ENCODE data around the gene ZNF398.
"Not testable (repeated sequence)": the region's sequence is repeated elsewhere in the genome, so short reads cannot be mapped to it uniquely, and the experiment has no call there.

The ZNF398 gene, protein sequence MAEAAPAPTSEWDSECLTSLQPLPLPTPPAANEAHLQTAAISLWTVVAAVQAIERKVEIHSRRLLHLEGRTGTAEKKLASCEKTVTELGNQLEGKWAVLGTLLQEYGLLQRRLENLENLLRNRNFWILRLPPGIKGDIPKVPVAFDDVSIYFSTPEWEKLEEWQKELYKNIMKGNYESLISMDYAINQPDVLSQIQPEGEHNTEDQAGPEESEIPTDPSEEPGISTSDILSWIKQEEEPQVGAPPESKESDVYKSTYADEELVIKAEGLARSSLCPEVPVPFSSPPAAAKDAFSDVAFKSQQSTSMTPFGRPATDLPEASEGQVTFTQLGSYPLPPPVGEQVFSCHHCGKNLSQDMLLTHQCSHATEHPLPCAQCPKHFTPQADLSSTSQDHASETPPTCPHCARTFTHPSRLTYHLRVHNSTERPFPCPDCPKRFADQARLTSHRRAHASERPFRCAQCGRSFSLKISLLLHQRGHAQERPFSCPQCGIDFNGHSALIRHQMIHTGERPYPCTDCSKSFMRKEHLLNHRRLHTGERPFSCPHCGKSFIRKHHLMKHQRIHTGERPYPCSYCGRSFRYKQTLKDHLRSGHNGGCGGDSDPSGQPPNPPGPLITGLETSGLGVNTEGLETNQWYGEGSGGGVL

GRCh38 chr7:149147072-149147751, at the start of gene ZNF398:
TSS of gene ZNF398 (plus strand) at chr7:149147453. CDS start at chr7:149147743, 290 bp downstream.
- peak; percentile 73 for DNase-seq

DNA sequence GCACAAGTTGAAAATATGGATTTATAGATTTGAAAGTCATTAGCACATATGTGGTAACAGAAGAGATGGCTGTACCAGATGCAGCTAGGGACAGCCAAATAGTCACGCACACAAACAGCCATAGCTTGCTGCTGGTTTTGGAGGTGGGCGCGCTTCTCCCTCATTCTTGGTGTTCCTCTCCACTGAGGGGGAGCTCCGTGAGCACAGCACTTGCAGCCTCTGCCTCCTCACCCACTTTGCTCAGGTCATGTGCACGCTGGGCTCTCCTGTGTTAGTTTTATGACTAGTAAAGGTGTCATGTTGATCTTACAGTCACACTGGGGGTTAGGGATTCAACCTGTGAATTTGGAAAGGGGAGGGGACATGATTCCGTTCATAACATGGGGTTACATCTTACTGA, 48.2 kb upstream of the ZNF398 start:
- no peak for DNase-seq

DNA sequence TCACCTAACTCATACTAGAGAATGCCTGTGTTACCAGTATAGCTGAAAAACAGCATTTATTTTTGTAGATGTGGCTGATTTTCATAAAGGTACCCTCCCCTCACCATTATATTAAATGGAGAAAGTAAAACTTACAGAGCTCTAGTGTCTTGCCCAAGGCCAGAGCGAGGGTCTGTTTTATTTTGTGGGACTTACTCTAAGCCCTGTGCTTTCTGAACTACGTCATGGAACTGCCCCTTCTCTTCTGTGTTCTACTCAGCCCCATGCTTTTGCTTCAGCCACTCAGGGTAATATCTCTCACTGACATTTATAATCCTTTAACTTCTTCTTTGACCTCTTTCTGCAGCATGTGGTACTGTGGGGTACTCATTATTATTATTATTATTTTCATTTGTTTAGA, 46.4 kb upstream of the ZNF398 start:
- no peak for DNase-seq

DNA sequence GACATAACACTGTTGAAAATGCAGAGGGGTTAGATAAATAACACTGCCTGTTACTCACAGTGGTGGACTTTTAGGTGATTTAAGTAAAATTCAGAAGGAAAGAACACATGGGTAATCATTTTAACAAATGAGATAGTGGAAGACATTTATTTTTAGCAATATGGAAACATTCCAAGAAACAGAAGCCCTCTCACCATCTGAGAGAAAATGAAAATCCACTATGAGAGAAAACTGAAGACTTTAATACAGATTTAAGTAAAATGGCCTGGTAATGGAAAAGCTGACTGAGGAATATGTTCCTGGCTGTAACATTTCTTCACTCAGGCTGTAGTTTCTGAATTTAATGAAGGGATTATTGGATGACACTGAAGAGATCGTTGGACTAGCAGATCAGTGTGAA, 44.6 kb upstream of the ZNF398 start:
- DNase-seq, result no peak

GRCh38 chr7:149103424-149103823, 43.8 kb upstream of the ZNF398 start:
- DNase-seq, result no peak

DNA sequence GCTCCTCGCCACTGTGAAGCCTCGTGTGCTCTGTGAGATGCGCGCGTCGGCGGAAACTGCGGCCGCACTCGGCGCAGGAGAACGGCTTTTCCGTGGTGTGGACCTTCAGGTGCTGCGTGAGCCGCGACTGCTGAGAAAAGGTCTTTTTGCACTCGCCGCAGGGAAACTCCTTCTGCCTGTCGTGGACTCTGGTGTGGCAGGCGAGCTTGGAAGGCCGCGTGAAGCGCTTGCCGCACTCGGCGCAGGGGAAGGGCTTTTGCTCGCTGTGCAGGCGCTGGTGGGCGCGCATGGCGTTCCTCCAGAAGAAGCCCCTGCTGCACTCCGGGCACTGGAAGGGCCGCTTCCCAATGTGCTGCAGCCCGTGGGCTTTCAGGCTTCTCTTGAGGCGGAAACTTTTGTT, 43.0 kb upstream of the ZNF398 start:
- DNase-seq, result no peak

- DNase-seq, result no peak
Observed at GRCh38 chr7:149104749-149105148, 42.5 kb upstream of the ZNF398 start.

- no peak for DNase-seq
Observed at GRCh38 chr7:149109969-149110368, 37.3 kb upstream of the ZNF398 start.

- no peak for DNase-seq
Observed at GRCh38 chr7:149125189-149125862, 21.9 kb upstream of the ZNF398 start.

- peak; percentile 90 for DNase-seq
Observed at GRCh38 chr7:149125863-149126661, 21.2 kb upstream of the ZNF398 start, which contains the start of gene ZNF425. TSS of gene ZNF425 (minus strand) at chr7:149126324. CDS start at chr7:149126213, 111 bp downstream.

- peak; percentile 17 for DNase-seq
Observed at GRCh38 chr7:149126662-149127266, 20.5 kb upstream of the ZNF398 start.

DNA sequence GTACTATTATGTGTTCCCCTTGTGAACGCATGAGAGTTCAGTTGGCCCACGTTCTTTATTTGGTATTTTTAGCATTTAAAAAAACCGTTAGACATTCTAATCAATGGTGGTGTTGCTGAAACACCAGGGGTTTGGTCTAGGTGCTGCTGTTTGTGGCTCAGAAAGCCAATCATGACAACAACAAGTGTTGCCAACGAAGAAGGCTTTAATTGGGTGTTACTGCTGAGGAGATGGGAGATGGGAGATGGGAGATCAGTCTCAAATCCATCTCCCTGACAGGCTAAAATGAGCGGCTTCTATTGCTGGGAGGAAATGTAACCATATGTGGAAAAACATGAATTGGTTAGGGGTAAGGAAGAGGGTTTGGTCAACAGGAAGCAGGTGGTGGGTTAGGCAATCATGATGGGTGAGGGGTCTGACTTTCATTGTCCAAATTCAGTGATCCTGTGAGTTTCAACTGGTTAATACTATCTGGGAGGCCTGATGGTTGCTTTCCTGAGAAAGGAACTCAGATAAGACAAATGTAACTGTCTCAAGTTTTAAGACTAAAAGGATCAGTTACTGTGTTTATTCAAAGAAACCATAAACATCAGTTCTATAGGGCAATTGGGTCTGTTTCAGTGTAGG, 16.6 kb upstream of the ZNF398 start:
- DNase-seq, result no peak

- no peak for DNase-seq
Observed at GRCh38 chr7:149133028-149133710, 14.1 kb upstream of the ZNF398 start.

DNA sequence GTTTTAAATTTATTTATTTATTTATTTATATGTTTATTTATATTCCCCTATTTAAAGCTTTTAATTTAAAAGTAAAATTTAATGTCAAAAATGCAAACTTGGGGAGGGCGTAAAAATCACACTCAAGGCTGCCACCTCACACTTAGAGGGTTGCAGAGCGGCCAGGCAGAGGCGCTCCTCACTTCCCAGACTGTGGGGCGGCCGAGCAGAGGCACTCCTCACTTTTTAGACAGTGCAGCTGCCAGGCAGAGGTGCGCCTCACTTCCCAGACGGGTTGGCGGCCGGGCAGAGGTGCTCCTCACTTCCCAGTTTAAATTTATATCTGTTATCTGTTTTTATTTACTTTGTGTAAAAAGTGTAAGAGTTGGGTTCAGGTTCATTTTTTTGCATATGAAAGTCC, 11.1 kb upstream of the ZNF398 start:
- DNase-seq, result no peak

GRCh38 chr7:149140831-149141230, 6.4 kb upstream of the ZNF398 start:
- no peak for DNase-seq

DNA sequence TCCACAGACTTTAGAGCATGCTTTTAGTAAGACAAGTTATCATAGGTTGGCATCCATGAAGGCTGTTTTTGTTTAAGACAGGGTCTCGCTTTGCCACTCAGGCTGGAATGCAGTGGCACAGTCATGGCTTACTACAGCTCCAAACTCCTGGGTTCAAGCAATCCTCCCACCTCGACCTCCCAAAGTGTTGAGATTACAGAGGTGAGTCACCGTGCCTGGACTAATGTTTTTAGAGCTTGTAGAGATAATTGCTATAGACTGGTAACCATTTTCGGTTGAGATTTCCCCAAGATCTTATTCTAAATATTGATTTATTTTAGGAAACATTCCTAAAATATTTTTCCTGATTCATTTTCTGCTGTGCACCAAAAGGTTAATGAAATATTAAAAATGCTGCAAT, 5.4 kb upstream of the ZNF398 start:
- no peak for DNase-seq

- DNase-seq, result not testable (repeated sequence)
Observed at GRCh38 chr7:149144436-149144922, 2.8 kb upstream of the ZNF398 start.

DNA sequence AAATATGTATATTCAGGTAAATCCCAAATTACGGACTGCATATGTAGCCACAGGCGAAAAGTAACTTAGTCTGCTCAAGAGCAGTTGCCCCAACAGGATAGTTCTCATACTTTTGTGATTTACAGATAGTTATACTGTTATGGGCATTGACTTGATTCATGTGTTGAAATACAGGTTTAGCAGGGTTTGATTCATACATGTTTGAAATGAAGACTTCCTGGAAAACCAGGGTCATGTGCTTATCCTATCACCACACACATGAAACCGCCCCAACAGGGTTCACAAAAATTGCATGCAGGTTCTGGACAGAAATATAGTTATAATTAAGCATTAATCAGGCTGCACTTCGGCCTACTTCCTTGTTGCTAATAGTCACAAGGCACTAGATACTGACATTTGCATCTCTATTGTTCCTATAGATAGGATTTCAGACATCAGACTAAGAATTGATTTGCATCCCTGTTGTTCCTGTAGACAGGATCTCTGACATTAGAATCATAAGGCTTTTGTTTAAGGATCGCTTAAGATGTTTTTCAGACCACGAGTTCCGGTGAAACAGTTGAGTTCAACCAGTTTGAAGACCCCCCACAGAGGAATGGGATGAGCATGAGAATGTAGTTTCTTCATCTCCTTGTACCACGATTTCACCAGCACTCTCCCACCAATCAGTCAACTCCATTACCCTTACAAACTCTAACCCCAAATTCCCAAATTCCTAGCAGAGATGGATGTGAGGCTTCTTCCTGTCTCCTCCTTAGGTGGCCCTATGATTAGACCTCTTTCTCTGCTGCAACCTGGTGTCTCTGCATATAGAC, 2.0 kb upstream of the ZNF398 start:
- DNase-seq, result no peak

All from fibroblast of upper back skin (primary cell).